ENCODE measurements around the gene MACO1.

GRCh38 chr1:25503551-25504426 is 73.1 kb downstream of the MACO1 start:
- peak; percentile 86 for TF ChIP-seq CTCF (IDR thresholded peaks at IDR 0.05)
- TF ChIP-seq ZFX (IDR thresholded peaks at IDR 0.05; ENCODE audit: borderline replicate concordance) = no peak

Measured in 22Rv1 (cell line).